T47D (cell line): ENCODE data around the gene ZDHHC20.

Source experiments
- DNase-seq, 2 experiments: peaks; one replicate each; pipeline versions ENCODE4 v3.0.0 to v3.0.0-alpha.2; 2011 to 2012; ENCODE audit warnings: low read depth in 1 of 2, low spot score in 1 of 2
- JUND ChIP-seq: IDR thresholded peaks from 2 replicates; pipeline ENCODE4 v1.6.1; 2012; ENCODE audit warnings: low read depth
- in situ Hi-C: cut with HindIII; loops from 2 replicates; pipeline ENCODE4 v1.10.0; 2016; ENCODE audit warnings: low sequenced_read_pairs, low pct_unique_long_range_greater_than_20kb

ZDHHC20 gene

GRCh38 chr13:21371011-21371410 is 88.1 kb downstream of the ZDHHC20 start:
- in situ Hi-C loops = no loop called here
- TF ChIP-seq JUND = no peak
- DNase-seq = no peak

- TF ChIP-seq JUND = no peak
Observed at GRCh38 chr13:21365574-21365973, 93.5 kb downstream of the ZDHHC20 start.

GRCh38 chr13:21364916-21365315 is 94.2 kb downstream of the ZDHHC20 start:
- in situ Hi-C loops = no loop called here
- TF ChIP-seq JUND = no peak
- no peak for DNase-seq

More at GRCh38 chr13:21365574-21365973, 93.5 kb downstream of the ZDHHC20 start:
- DNase-seq = no peak
- in situ Hi-C loops = no loop called here

GRCh38 chr13:21364357-21364756 is 94.7 kb downstream of the ZDHHC20 start:
- TF ChIP-seq JUND = no peak
- DNase-seq = no peak
- in situ Hi-C loops = no loop called here

- no peak for DNase-seq
- no peak for TF ChIP-seq JUND
- in situ Hi-C loops = no loop called here
Observed at GRCh38 chr13:21362741-21363140, 96.4 kb downstream of the ZDHHC20 start.

- TF ChIP-seq JUND = no peak
- in situ Hi-C loops = no loop called here
- no peak for DNase-seq
Observed at GRCh38 chr13:21361706-21362105, 97.4 kb downstream of the ZDHHC20 start.

- DNase-seq = no peak
- no peak for TF ChIP-seq JUND
- in situ Hi-C loops = no loop called here
Observed at GRCh38 chr13:21361123-21361522, 98.0 kb downstream of the ZDHHC20 start.

GRCh38 chr13:21360463-21360862 is 98.6 kb downstream of the ZDHHC20 start:
- DNase-seq = no peak
- in situ Hi-C loops = no loop called here
- no peak for TF ChIP-seq JUND

- in situ Hi-C loops = no loop called here
- TF ChIP-seq JUND = no peak
- no peak for DNase-seq
Observed at GRCh38 chr13:21359855-21360254, 99.2 kb downstream of the ZDHHC20 start.

- no peak for TF ChIP-seq JUND
- DNase-seq = no peak
- in situ Hi-C loops = no loop called here
Observed at GRCh38 chr13:21355304-21355703, 103.8 kb downstream of the ZDHHC20 start.

GRCh38 chr13:21354721-21355120 is 104.4 kb downstream of the ZDHHC20 start:
- in situ Hi-C loops = no loop called here
- no peak for TF ChIP-seq JUND
- no peak for DNase-seq

GRCh38 chr13:21348488-21349120 is 110.5 kb downstream of the ZDHHC20 start:
- no peak for TF ChIP-seq JUND
- no peak for DNase-seq
- in situ Hi-C loops = no loop called here

GRCh38 chr13:21347753-21348318 is 111.3 kb downstream of the ZDHHC20 start:
- in situ Hi-C loops = no loop called here
- TF ChIP-seq JUND = no peak
- DNase-seq = no peak
